COLO668 (cell line): ENCODE measurements around the gene TMPRSS11A.

Source experiments
- DNase-seq: peaks from one replicate; lab custom pipeline; 2025; ENCODE audit not compliant: unreplicated experiment; lab: John Stamatoyannopoulos, UW

TMPRSS11A gene

GRCh38 chr4:67873116-67873515, 90.2 kb downstream of the TMPRSS11A start:
- no peak for DNase-seq

- DNase-seq: no peak
Observed at GRCh38 chr4:67871867-67872266, 91.4 kb downstream of the TMPRSS11A start.

DNA sequence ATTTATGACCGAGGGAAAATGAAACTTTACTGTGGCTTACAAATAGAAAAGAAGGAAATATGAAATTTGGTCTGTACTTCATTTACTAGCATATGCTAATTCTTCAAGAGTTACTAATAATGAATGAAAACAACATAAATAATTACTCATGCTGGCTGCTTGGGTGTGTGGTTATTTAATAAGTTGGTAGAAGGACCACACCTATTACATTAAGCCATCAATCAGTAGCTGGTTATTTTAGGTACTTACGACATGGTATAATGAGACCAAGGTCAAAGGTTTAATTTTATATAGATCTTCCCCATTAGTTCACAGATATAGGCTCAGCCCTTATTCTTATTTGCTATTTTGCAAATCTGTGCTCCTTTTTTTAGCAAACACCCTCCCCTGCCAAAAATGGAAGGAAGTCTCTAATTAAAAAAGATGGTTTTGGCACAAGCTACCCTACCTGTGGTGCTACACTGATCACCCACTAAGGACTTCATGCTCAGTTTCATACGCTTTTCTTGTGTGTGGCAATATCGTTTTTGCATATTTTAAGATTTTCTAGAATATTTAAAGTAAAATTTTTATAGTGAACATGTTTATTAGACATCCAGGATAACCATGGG, 93.6 kb downstream of the TMPRSS11A start:
- DNase-seq: no peak

GRCh38 chr4:67861513-67861912, 101.8 kb downstream of the TMPRSS11A start:
- no peak for DNase-seq
